GM12878 (cell line): ENCODE results near the gene ART3. TPM values are rescaled to one million over a fixed set of nuclear protein-coding genes. Genes with fewer than 3 reads are reported as not detected.
A peak's percentile ranks its signal among the peaks of the same experiment; 100 is the strongest.

Source experiments
- ATAC-seq: fragments of 200-7000 bp; cut with Tn5 transposase; 3 replicates; pipeline ENCODE4 v1.9.1; 2020; ENCODE audit warnings: mild to moderate bottlenecking, moderate library complexity
- BruUV-seq: library from RNA; stranded (reverse); fragments of 400-500 nt; replicated peaks from 2 replicates; lab custom pipeline; 2021; lab: Mats Ljungman, UMichigan
- CTCF ChIA-PET: fragments of 300-600 bp; sonication (Branson Sonifier 250); formaldehyde crosslinking; extraction: SDS; loops from one replicate; lab custom pipeline; 2021; ENCODE audit warnings: inconsistent platforms; lab: Yijun Ruan, JAX
- POLR2A ChIA-PET: fragments of 350-600 bp; formaldehyde crosslinking; extraction: SDS; loops from one replicate; lab custom pipeline; 2021; ENCODE audit warnings: inconsistent platforms; lab: Charles Lee
- RAD21 ChIA-PET: fragments of 300-600 bp; sonication (Branson Sonifier 250); formaldehyde crosslinking; loops from one replicate; lab custom pipeline; 2023; ENCODE audit warnings: antibody characterized with exemption; ENCODE audit not compliant: unreplicated experiment; lab: Charles Lee
- SMC1A ChIA-PET: fragments of 300-600 bp; sonication (Branson Sonifier 250); formaldehyde crosslinking; loops from one replicate; lab custom pipeline; 2023; ENCODE audit not compliant: unreplicated experiment, uncharacterized antibody; lab: Charles Lee
- DNase-seq: peaks from one replicate; pipeline ENCODE4 v3.0.0-alpha.2; 2011; ENCODE audit warnings: low read depth, low spot score
- FAIRE-seq: peaks from 3 replicates; lab custom pipeline; 2011; peaks lifted over from hg19 to GRCh38; lab: Jason Lieb, UNC
- H2AFZ ChIP-seq: 2 replicates; pipeline ENCODE4 v1.6.0; 2011; ENCODE audit warnings: low read depth, low read length, control low read depth; ENCODE audit not compliant: control insufficient read depth
- H3K27ac ChIP-seq: 2 replicates; pipeline ENCODE4 v1.5.1; 2011; ENCODE audit warnings: control low read depth; ENCODE audit not compliant: control insufficient read depth, insufficient read depth
- H3K27me3 ChIP-seq, 2 experiments: replicated peaks in 1 of 2; 2 replicates each; pipeline versions ENCODE4 v1.6.0 to v1.6.1; 2011; ENCODE audit warnings: low read length in 1 of 2; ENCODE audit not compliant: control insufficient read depth in 2 of 2, insufficient read depth in 2 of 2
- H3K36me3 ChIP-seq, 2 experiments: 2 replicates each; pipeline ENCODE4 v1.5.1; 2011; ENCODE audit warnings: low read length in 1 of 2; ENCODE audit not compliant: control insufficient read depth in 2 of 2, insufficient read depth in 2 of 2
- H3K4me1 ChIP-seq: 2 replicates; pipeline ENCODE4 v1.6.1; 2011; ENCODE audit warnings: mild to moderate bottlenecking, low read length, moderate library complexity, mixed read lengths; ENCODE audit not compliant: control insufficient read depth, insufficient read depth
- H3K4me2 ChIP-seq: 2 replicates; pipeline ENCODE4 v1.6.0; 2011; ENCODE audit warnings: control low read depth; ENCODE audit not compliant: control insufficient read depth, insufficient read depth
- H3K4me3 ChIP-seq: fragments of 200-600 bp; sonication (generic); 2 replicates; pipeline ENCODE4 v1.5.1; 2016
- H3K79me2 ChIP-seq: 2 replicates; pipeline ENCODE4 v1.6.0; 2011; ENCODE audit warnings: low read length; ENCODE audit not compliant: control insufficient read depth, insufficient read depth
- H3K9ac ChIP-seq: 2 replicates; pipeline ENCODE4 v1.8.0; 2011; ENCODE audit warnings: low read length, control low read depth, mixed read lengths; ENCODE audit not compliant: control insufficient read depth, insufficient read depth
- H3K9me3 ChIP-seq: replicated peaks from 3 replicates; pipeline ENCODE4 v1.5.1; 2011; ENCODE audit warnings: mild to moderate bottlenecking, low read length; ENCODE audit not compliant: control insufficient read depth, insufficient read depth
- H4K20me1 ChIP-seq: 2 replicates; pipeline ENCODE4 v1.6.0; 2011; ENCODE audit not compliant: control insufficient read depth, insufficient read depth
- BRCA1 ChIP-seq: IDR thresholded peaks from 2 replicates; pipeline ENCODE4 v1.6.1; 2011; ENCODE audit warnings: low read depth, low read length, improper control_type of control experiment
- HCFC1 ChIP-seq: fragments of 150-350 bp; IDR thresholded peaks from 2 replicates; pipeline ENCODE4 v1.6.1; 2014; ENCODE audit warnings: low read length
- KLF5 ChIP-seq: fragments of 450-650 bp; IDR thresholded peaks from 2 replicates; pipeline ENCODE4 v1.6.1; 2014; ENCODE audit warnings: mild to moderate bottlenecking; ENCODE audit not compliant: partially characterized antibody
- MYB ChIP-seq: fragments of 150-350 bp; IDR thresholded peaks from 2 replicates; pipeline ENCODE4 v1.6.1; 2014; ENCODE audit warnings: mild to moderate bottlenecking, low read depth, low read length, borderline replicate concordance
- SREBF2 ChIP-seq: IDR thresholded peaks from 2 replicates; pipeline ENCODE4 v1.6.1; 2012; ENCODE audit warnings: mild to moderate bottlenecking, low read length
- ZNF274 ChIP-seq: IDR thresholded peaks from one replicate; pipeline ENCODE4 v1.8.0; 2011; ENCODE audit not compliant: insufficient read length, insufficient read depth
- WGBS: methylation state at CpG from one replicate; pipeline ENCODE4 v1.1.6; 2016; ENCODE audit warnings: low lambda C conversion rate; ENCODE audit not compliant: insufficient replicate concordance, insufficient coverage; ENCODE audit errors: missing lambda C conversion rate; 5-methylcytosine and 5-hydroxymethylcytosine counted together
- in situ Hi-C: fragments of 300-500 bp; cut with MboI; formaldehyde crosslinking; loops from 9 replicates; pipeline ENCODE4 v1.14.3; 2018; ENCODE audit warnings: mixed read lengths
- intact Hi-C: fragments of 100-400 bp; cut with micrococcal nuclease; formaldehyde crosslinking; loops from one replicate; pipeline ENCODE4 v1.14.2; 2022; ENCODE audit not compliant: unreplicated experiment
- polyA plus RNA-seq, 11 experiments: library from polyadenylated mRNA; depleted of rRNA in 4 of 11; unstranded in 6 of 11; stranded (reverse) in 5 of 11; fragments of >200 nt; fragmentation: Nextera tagmentation in 4 of 11; fragmentation: Illumina TruSeq in 1 of 11; extraction: Ambion mirVana in 4 of 11; extraction: Trizol in 1 of 11; gene quantifications; 1 replicate in 1 of 11; 2 replicates in 10 of 11; pipeline versions ENCODE4 v1.2.1 to v1.2.3, GENCODE V29; 2011 to 2016; ENCODE audit warnings: inconsistent platforms in 2 of 11, missing spikeins in 2 of 11, low read depth in 1 of 11
- total RNA-seq, 4 experiments: library from RNA; depleted of rRNA in 3 of 4; stranded (reverse); fragments of >200 nt in 3 of 4; fragmentation: Illumina TruSeq in 1 of 4; extraction: Trizol in 1 of 4; gene quantifications; 2 replicates each; pipeline versions ENCODE4 v1.2.1 to v1.2.3, GENCODE V29; 2013 to 2021
- TF ChIP-seq, protein P1 (sequence below), 3 experiments: IDR thresholded peaks in 2 of 3; conservative IDR thresholded peaks in 1 of 3; 2 replicates each; pipeline ENCODE4 v1.5.1; 2011; ENCODE audit warnings: low read depth in 3 of 3, low read length in 3 of 3, mild to moderate bottlenecking in 3 of 3, control low read depth in 2 of 3, moderate library complexity in 2 of 3, inconsistent platforms in 1 of 3, mixed read lengths in 1 of 3; ENCODE audit not compliant: control insufficient read depth in 2 of 3, insufficient read depth in 1 of 3; ENCODE audit errors: extremely low read depth in 1 of 3
- TF ChIP-seq, protein P2 (sequence below): fragments of 450-650 bp; IDR thresholded peaks from 2 replicates; pipeline ENCODE4 v1.6.1; 2017; ENCODE audit warnings: mild to moderate bottlenecking, low read depth, inconsistent platforms; ENCODE audit not compliant: poor library complexity, severe bottlenecking

ART3 gene
- total and polyA plus RNA-seq, 10 of the 15 experiments (the other 5 are each of a cell fraction or from before 2014, with no cell fraction given), result 0.18 to 0.50 (median 0.26) TPM; not detected in 6

DNA sequence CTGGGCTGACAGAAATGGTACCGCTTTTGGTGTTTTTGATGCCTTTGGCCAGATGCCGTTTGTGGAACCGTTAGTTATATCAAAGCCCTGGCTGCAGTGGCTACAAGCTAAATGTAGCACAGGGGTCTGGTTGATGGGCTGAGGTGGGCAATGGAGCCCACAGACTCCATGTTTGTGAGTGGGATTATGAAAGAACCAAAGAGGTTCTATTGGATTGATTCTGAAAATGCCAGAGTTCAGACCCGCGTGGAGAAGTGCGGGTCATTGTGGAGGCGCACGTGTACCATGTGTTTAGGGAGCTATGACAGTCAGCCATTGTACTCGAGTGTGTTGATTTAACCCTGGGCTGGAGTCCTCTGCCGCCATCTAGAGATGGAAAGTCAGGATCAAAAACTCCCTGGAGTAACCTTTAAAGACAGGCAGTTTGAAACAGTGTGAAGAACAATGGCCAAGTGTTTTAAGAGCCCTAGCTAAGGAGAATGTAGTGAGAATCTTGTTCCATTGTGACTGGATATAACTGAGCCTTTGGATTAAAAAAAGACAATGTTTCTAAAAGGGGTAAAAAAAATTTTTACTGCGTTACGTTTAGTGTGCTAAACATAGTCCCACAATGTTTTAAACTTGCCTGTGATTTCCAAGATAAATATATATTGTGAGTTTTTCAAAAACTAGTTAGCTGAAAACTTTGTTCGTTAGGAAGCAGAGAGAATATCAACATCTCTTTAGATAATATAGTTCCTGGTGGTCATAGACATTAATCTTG, 12.7 kb downstream of the ART3 start (continued):
- TF ChIP-seq, protein P1, sequence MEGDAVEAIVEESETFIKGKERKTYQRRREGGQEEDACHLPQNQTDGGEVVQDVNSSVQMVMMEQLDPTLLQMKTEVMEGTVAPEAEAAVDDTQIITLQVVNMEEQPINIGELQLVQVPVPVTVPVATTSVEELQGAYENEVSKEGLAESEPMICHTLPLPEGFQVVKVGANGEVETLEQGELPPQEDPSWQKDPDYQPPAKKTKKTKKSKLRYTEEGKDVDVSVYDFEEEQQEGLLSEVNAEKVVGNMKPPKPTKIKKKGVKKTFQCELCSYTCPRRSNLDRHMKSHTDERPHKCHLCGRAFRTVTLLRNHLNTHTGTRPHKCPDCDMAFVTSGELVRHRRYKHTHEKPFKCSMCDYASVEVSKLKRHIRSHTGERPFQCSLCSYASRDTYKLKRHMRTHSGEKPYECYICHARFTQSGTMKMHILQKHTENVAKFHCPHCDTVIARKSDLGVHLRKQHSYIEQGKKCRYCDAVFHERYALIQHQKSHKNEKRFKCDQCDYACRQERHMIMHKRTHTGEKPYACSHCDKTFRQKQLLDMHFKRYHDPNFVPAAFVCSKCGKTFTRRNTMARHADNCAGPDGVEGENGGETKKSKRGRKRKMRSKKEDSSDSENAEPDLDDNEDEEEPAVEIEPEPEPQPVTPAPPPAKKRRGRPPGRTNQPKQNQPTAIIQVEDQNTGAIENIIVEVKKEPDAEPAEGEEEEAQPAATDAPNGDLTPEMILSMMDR (IDR thresholded peaks at IDR 0.05 in 2 of 3, conservative IDR thresholded peaks at IDR 0.05 in 1 of 3; ENCODE audit: control insufficient read depth in 2 of 3, extremely low read depth in 1 of 3, insufficient read depth in 1 of 3, low read depth in 3 of 3, low read length in 3 of 3), result peak; percentile 27 to 45 (median 34); a peak in 4 of 6 replicates
- TF ChIP-seq HCFC1, result no peak
- no peak for TF ChIP-seq KLF5
- no peak for TF ChIP-seq BRCA1
- TF ChIP-seq, all 136 proteins: peak for 4

DNA sequence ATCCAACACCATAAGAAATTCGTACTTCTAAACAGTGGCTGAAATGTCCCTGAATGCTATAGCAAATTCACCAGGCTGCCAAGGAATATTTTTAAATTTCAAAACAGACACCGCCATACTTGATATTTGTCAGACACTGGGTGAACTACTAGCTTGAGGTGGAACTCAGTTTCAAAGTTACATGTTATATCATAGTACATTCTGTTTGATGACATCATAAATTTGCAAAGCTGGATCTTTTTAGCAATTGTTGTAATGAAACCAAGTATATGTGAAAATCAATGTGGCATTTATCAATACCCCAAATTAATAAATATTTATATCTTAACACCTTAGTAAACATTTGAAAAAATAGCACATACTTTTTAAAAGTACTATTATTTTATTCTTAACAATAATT, 14.2 kb downstream of the ART3 start:
- BruUV-seq, result no TSS peak
- intact Hi-C loops, result no loop called here

More for the DNA sequence above, 14.2 kb downstream of the ART3 start:
- no peak overlapping the region for H3K4me3 ChIP-seq
- no peaks in the 10 kb centered on the region for H3K36me3 ChIP-seq
- CTCF ChIA-PET, result interaction anchor here (1.0 kb wide), 1 partner anchor 91 kb away, joined by 4 read pairs; no protein-coding TSS in a partner anchor
- SMC1A ChIA-PET, result interaction anchor here (0.7 kb wide), 1 partner anchor 67 kb away, joined by 3 read pairs; no protein-coding TSS in a partner anchor
- no peak overlapping the region for H3K9ac ChIP-seq
- H3K9me3 ChIP-seq, result no peaks in the 10 kb centered on the region
- H4K20me1 ChIP-seq, result peaks cover 2% of the 10 kb centered on the region; the same call in 1 of the 2 replicates
- POLR2A ChIA-PET, result no interaction called here
- no peak overlapping the region for H3K4me2 ChIP-seq
- H3K4me1 ChIP-seq, result no peaks in the 10 kb centered on the region
- RAD21 ChIA-PET, result no interaction called here
- FAIRE-seq (no peak), DNase-seq (no peak), ATAC-seq (no peak)
- 44% methylated on average over 2 of the region's 2 CpGs for WGBS
- H3K27ac ChIP-seq, result no peak overlapping the region
- in situ Hi-C loops, result no loop called here
- H3K79me2 ChIP-seq, result no peaks in the 10 kb centered on the region
- peaks cover 0 to 3% of the 10 kb centered on the region in 2 experiments; a peak in 1 of 4 replicates for H3K27me3 ChIP-seq
- TF ChIP-seq SREBF2 (no peak), ZNF274 (no peak), MYB (no peak)
- TF ChIP-seq, protein P2, sequence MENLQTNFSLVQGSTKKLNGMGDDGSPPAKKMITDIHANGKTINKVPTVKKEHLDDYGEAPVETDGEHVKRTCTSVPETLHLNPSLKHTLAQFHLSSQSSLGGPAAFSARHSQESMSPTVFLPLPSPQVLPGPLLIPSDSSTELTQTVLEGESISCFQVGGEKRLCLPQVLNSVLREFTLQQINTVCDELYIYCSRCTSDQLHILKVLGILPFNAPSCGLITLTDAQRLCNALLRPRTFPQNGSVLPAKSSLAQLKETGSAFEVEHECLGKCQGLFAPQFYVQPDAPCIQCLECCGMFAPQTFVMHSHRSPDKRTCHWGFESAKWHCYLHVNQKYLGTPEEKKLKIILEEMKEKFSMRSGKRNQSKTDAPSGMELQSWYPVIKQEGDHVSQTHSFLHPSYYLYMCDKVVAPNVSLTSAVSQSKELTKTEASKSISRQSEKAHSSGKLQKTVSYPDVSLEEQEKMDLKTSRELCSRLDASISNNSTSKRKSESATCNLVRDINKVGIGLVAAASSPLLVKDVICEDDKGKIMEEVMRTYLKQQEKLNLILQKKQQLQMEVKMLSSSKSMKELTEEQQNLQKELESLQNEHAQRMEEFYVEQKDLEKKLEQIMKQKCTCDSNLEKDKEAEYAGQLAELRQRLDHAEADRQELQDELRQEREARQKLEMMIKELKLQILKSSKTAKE, result no peak
- H2AFZ ChIP-seq, result no peak overlapping the region
